GM18909 (cell line): ENCODE data around the gene PTH2.

ENCODE experiments used
- ATAC-seq: cut with Tn5 transposase; IDR thresholded peaks from one replicate; pipeline ENCODE4 v1.9.1; 2021; ENCODE audit warnings: mild to moderate bottlenecking; ENCODE audit not compliant: unreplicated experiment, poor library complexity

Gene PTH2

DNA sequence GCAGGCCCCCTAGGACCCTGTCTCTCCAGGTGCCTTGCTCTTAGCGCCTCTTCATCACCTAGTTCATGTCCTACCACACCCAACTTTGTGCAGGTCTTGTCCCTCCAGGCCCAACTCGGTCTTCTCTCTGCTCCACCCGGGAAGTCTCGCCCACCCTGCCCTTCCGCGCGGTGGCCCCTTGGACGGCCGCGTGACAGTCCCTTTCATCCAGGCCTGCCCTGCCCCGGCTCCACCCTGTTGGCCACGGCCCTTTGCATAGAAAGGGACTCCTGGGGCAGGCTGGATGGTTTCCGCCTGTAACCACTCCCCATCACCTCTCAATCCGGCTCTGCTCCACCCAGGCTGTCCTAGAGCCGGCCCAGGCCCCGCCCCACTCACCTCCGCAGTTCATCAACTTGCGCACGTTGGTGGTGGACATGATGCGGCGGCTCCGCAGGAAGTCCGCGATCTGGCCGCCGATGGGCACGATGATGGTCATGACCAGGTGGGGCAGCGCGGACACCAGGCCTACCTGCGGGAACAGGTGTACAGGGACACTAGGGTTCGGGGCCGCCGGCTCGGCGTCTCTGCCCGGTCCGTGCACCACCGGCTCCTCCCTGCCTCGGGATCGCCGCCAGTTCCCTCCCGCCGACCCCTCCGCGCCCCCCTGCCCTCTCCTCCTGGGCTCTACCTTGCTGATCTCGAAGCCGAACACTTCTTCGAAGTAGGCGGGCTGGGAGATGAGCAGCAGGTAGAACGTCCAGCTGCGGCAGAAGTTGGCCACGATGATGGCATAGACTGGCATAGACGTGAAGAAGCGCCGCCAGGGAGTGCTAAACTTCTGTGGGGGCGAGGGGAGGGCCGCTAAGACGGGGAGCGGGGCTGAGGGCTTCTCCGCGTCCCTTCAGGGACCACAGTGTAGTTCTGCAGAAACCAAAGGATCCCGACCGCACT, 9.2 kb upstream of the PTH2 start:
- no peak for ATAC-seq

DNA sequence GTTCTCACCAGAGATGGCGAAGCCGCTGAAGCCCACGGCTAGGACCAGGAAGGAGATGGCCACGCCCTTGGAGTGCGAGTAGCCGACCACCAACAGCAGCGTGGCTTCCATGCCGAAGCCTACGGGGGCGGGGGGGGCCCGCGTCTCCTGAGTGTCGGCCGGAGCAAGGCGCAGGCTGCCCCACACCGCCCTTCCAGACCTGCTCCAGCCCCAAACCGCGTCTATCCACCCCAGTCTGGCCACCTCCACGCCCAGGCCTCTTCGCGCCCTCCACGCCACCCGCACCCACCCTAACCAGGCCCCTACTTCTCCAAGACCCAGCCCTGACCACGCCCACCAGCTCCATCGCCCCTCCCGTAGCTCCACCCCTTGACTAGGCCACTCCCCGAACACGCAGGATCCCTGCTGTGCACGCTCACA, 8.1 kb upstream of the PTH2 start:
- no peak for ATAC-seq

DNA sequence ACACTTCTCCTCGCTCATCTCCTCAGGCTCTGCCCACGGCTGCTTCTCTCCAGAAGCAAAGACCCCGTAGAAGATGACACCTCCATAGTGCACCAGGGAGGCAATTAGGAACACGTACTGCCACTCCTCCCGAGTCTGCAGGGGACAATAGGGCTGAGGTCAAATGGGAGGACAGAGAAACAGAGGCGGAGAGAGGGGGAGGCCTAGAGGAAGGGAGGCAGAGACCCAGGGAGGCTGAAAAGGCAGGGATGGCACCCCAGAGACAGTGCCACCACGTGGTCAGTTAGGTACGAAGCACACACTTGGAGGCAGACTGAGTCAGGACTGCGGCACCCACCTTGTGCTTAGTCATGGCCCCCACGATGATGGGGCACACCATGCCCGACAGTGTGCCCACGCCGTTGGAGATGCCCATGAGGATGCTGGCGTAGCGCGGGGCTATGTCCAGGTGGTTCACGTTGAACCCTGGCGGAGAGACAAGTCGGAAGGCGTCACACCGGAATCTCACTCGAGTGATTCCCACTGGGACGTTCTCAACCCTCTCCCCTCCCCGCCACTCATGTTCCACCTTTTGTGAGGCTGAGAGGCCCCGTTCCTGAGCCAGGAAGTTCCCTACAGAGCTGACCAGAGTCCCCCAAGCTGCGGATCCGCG, 7.6 kb upstream of the PTH2 start:
- ATAC-seq = no peak

DNA sequence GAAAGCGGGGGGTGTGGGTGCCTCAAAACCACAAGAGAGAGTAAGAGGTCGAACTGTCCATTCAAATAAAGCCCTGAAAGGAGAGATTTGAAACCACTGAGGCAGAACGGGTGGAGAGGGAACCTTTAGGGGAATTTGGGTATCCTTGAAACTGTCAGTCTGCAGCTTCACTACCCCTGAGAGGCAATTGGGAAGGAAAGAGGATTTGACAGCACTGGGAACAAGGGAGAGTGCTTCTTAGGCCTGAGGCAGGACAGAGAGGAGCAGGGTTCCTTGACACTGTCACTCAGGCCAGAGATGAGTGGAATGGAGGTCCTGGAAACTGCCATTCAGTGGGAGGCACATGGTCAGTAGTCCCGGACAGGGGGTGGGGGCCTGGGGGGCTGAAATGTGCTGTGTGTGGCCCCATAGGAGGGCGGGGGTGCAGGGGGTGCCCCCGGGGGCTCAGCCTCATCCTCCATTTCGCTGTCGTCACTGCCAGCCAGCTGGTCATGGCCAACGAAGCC, 7.0 kb upstream of the PTH2 start:
- ATAC-seq = no peak

DNA sequence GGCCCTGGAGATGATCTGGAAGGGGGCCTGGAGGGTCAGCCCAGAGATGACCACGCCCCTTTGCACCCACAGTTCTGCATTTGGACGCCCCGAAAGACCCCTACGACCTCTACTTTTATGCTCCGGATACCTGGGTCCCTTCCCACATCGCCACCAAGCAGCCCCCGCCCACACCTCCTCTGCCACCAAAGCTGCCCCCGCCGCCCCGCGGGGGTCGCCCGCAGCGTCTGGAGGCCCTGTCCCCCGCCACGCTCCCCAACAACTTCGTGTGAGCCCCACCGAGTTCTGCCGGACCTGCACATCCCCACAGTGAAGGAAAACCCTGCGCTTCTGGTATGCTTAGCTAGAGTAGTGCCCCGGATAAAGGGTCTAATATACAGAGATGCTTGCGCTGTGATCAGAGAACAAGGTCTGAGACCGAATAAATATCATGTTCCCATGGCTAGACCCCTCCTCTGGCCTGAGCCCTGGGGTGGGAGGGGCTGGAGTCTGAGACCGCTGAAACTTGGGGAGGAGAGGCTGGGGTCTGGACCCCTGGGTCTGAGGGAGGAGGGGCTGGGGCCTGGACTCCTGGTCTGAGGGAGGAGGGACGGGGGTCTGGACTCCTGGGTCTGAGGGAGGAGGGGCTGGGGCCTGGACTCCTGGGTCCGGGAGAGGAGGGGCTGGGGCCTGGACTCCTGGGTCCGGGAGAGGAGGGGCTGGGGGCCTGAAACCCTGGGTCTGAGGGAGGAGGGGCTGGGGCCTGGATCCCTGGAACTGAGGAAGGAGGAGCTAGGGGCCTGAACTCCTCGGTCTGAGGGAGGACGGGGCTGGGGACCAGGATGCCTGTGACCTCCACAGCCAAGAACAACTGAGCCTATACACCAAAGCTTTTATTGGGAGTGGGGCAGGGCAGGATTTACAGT, 5.6 kb upstream of the PTH2 start:
- no peak for ATAC-seq

DNA sequence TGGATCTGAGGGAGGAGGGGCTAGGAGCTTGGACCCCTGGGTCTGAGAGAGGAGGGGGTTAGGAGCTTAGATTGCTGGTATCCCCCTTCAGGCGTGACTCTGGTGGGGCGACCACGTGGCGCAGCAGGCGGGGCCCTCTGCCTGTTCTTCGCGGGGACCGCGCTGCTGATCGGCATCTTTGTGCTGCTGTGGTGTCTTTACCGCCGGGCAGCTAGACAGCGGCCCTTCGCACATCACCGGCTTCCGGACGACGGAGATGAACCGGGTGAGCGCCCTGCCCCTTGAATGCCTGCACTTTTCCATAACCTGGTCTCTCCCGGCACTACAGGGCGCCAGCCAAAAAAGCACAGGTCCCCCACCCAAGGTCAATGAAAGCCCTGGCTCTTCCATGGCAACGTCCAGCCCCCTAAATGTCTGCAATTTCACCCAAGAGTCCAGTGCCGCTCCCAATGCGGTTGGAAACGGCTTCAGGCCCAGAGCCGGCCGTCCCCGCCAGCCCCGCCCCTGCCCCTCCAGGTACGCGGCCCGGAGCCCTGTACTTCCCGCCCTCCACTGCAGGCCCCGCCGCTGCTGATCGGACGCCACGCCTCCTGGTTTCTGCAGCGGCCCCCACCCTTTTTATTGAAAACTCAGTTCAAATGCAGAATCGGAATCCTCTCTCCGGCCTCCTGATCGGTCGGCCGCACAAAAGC, 4.8 kb upstream of the PTH2 start:
- ATAC-seq = no peak

DNA sequence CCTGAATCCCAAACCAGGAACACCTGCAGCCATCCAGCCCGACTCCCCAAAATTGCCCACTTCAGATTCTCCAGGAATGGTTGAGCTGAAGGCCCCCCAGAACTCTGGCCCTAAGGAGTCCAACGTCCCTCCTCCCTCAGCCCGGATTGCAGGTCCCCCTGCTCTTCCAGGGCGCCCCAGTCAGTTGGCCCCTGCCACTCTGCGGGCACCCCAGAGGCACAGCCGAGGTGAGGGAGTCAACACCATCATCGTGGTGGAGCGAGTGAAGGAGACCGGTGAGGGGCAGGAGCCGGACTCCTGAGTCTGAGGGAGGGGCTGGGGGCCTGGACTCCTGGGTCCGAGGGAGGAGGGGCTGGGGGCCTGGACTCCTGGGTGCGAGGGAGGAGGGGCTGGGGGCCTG, 4.1 kb upstream of the PTH2 start:
- ATAC-seq = no peak

DNA sequence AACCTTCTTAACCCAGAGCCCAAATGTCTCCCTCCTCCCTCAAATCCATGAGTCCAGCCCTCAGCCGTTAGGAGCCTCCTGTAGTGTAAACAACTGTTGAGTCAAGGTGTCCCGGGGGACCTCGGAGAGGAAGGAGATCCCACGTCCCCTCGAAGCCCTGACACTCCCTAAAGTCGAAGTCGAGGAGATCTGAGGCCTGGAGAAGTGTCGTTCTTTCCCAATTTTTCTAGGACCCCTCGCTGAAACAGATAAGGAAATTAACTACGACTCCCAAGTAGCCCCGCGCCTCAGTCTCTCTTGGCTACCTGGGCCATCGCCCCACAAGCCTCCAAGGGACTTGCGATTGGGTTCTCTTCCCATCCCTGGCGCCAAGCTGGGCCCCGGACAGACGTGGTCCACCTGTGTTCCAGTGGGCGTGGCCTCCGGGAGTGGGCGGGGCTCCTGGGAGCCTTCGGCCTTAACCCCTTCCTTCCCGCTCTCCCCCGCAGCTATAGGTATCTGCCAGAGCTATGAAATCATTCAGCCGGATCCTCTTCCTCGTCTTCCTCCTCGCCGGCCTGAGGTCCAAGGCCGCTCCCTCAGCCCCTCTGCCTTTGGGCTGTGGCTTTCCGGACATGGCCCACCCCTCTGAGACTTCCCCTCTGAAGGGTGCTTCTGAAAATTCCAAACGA, 2.8 kb upstream of the PTH2 start:
- no peak for ATAC-seq

DNA sequence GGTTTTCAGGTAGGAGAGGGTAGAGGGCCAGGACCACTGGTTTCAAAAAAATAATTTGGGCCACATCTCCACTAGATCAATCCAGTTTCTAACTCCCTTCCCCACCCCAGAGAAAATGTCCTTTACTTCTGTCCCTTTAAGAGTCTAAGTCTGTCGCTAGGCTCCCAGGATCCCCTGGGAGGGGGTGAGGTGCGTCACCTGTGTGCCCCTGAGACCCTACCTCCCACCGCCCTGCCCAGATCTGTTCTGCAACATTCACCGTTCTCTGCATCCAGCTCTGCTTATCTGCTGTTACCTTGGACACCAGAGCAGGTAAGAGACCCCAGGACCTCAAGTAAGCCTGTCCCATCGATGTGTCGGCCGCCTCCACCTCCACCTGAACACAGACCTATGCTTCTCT, 1.9 kb upstream of the PTH2 start, which contains the start of gene GFY:
TSS of gene GFY (plus strand) at position 211 of the 400 bp plus-strand sequence. CDS start 1,043 bp downstream, outside the sequence.
- ATAC-seq = no peak

DNA sequence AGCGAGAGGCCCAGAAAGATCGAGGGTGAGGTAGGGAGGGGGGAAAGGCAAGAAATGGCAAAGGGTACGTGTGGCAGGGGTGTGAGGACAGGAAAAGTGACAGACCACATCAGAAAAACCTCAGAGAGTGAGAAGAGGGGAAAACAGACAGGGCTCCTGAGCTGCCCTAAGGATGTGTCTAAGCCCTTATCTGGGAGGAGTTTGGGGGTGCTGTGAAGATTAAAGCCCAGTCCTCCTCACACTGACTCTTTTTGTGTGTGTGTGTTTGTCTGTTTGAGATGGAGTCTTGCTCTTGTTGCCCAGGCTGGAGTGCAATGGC, 703 bp upstream of the PTH2 start:
- ATAC-seq = no peak

DNA sequence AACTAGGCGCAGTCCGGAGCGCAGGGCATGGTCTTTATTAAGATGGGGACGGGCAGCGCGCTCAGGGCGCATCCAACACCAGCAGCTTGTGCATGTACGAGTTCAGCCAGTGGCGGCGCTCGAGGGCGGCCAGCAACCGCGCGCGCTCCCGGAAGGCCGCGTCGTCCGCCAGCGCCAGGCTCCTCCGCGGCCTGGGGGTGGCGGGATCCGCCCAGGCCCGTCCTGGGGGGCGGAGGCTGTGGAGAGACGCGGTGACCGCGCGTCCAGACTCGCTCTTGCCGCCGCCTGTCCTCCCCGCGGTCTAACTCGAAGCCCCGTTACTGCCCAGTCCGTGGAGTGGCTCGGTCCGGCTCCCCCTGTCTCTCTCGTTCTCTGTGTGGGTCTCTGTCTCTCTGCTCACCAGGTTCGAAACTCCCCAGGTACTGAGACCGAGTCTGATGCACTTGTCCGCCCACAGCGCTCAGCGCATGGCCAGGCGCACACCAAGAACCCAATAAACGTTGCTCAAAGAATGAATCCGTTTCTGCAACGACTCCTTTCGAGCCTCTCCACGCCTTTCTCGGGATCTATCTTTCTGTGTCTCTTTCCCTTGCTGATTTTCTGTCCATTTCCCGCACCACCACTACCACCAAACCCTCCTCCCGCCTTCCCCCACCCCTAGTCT, 702 bp downstream of the PTH2 start:
- ATAC-seq = no peak

DNA sequence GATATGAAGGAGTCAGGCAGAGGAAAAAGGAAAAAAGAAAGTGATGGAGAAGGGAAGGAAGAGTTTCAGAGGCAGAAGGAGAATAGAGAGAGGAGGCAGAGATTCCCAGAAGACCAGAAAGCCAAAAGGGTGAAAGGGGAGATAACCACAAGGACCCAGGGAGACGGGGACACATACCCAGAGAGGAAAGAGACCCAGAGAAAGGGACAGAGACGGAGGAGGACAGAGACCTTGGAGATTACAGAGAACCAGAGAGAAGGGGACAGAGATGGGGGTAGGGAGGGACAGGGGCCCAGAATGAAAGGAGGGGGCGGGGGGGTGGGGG, 1.4 kb downstream of the PTH2 start:
- ATAC-seq = no peak

DNA sequence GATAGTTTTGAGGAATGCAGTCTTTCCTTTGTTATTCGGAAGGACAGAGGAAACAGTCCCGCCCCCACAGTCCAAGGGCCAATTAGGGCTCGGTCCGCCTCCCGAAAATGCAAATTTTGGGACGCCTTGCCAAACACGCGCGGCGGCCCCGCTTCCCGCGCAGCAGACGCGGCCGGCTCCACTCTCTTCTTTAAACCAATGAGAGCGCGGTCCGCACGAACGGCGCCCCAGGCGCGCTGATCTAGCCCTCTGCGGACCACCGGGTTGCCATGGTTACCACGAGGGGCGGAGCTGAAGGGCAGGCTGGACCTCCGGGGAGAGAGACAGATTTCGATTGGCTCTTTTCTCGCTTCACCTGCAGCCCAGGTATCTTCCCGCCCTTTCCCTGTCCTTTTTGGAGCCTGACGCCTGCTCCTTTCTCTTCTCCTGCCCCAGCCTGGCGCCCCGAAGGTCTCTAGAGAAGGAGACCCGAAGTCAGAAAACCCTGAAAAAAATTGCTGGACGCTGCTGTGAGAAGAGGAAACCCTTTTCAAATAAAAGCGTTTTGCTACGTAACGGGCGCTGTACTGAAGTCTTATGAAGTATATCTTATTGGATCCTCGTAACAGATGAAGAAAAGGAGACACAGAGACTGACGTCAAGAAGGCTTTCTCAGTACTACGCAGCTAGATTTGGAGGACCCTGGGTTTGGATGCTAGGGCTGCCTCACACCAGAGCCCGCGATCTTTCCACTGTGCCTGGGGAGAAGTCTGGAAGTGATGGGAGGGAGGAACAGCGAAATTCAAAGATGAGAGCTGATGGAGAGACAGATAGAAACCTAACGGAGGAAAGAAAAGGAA, 2.0 kb downstream of the PTH2 start:
- no peak for ATAC-seq

DNA sequence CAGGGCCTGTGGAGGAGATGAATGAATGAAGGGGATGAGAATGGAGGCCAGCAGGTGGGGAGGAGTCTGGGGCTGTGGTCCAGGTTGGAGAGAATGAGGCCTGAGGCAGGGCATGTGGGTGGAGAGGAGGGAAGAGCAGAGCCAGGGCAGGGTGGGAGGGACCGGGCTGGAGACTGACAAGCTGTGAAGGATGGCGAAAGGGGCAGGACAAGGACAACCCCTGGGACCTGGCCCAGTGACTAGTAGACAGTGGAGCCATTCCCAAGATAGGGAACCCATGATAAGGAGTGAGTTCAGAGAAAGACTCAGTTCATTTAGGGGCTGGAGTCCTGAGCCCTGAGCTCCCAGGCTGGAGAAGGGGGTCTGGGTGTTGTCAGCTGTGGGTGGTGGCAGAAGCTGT, 3.0 kb downstream of the PTH2 start:
- no peak for ATAC-seq

DNA sequence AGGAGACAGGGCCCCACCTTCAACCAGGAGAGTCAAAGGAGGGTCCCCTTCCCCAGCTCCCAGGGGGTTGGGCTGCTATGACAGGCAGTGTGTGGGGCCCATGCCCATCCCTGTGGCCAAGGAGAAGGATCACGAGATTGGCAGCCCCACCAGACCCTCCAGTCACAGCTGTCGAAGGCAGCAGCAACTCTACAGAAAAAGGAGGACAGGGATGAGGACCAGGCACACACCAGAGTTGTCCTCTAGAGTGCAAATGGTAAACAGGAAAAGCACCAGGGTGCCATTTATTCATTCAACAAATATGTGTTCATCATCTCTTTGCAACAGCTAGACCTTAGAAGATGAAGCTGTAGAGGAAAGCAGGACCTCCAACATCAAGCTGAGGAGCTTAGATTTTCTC, 4.1 kb downstream of the PTH2 start:
- no peak for ATAC-seq

DNA sequence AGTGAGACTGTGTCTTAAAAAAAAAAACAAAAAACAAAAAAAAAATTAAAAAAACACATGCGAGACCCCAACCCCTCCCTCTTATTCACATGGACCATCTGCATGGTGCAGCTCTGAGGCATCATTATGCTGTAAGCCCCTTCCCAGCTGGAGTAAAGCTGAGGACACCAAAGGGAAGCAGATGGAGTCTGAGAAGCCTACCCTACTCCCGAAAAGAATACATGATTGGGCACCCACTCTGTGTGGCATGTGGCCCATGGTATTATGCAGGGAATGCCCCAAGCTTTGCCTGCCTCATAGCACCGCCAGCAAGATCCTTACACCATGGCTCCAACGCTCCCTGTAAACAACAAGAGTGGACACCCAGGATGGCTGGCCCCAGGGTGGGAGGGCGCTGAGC, 4.7 kb downstream of the PTH2 start:
- no peak for ATAC-seq

DNA sequence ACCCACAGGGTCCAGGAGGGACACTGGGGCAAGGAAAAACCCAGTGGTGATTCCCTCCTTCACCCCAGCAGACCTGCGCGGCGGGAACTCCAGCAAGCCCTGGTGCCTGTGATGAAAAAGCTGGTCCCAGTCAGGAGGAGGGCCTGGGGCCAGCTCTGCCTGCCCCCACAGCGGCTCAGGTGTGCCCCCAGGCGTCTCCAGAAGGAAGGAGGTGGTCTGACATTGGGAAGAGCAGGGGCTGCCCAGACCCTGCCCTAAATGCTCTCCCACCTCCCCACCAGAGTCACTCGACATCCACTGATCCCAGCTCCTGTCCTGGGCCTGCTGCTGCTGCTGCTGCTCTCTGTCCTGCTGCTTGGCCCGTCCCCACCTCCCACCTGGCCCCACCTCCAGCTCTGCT, 6.2 kb downstream of the PTH2 start:
- ATAC-seq = no peak

DNA sequence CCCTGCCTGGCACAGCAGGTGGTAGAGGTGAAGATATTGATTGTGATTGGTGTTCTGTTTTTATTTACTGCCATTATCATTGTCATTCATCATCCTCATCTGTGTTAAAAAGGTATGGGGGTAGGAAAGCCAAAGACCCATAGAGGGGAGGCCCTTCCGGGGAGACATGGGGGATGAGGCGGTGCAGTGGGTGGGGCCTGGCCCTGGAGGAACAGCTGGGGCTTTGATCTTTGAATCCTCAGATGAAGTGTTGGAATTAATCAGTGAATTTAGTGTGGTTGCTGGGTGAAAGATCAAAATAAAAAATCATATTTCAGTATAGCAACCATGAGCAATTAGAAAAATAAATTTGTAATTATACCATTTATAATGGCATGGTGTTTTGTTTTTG, 7.4 kb downstream of the PTH2 start:
- no peak for ATAC-seq
